Epithelial cell of proximal tubule (primary cell): ENCODE data around the gene CLEC18A. TPM values are rescaled to one million over a fixed set of nuclear protein-coding genes. Genes with fewer than 3 reads are reported as not detected.
"Not testable (repeated sequence)": the region's sequence is repeated elsewhere in the genome, so short reads cannot be mapped to it uniquely, and the experiment has no call there.

Experiments
- DNase-seq: peaks from one replicate; pipeline ENCODE4 v3.0.0-alpha.2; 2011; ENCODE audit warnings: low read depth
- H3K4me3 ChIP-seq: 2 replicates; pipeline ENCODE4 v1.5.1; 2011; ENCODE audit warnings: low read depth, mild to moderate bottlenecking, low read length
- total RNA-seq: library from RNA; depleted of rRNA; stranded (reverse); fragments of >200 nt; gene quantifications from 2 replicates; pipeline ENCODE4 v1.2.3, GENCODE V29; 2015
- TF ChIP-seq, protein P1 (sequence below): conservative IDR thresholded peaks from 2 replicates; pipeline ENCODE4 v1.5.1; 2012; ENCODE audit warnings: low read depth, mild to moderate bottlenecking, low read length

The CLEC18A gene
- total RNA-seq, 1 donor from 2014 or later, result 0.58 TPM

GRCh38 chr16:69940676-69941075 is 10.5 kb upstream of the CLEC18A start:
- DNase-seq, result no peak
- TF ChIP-seq, protein P1, sequence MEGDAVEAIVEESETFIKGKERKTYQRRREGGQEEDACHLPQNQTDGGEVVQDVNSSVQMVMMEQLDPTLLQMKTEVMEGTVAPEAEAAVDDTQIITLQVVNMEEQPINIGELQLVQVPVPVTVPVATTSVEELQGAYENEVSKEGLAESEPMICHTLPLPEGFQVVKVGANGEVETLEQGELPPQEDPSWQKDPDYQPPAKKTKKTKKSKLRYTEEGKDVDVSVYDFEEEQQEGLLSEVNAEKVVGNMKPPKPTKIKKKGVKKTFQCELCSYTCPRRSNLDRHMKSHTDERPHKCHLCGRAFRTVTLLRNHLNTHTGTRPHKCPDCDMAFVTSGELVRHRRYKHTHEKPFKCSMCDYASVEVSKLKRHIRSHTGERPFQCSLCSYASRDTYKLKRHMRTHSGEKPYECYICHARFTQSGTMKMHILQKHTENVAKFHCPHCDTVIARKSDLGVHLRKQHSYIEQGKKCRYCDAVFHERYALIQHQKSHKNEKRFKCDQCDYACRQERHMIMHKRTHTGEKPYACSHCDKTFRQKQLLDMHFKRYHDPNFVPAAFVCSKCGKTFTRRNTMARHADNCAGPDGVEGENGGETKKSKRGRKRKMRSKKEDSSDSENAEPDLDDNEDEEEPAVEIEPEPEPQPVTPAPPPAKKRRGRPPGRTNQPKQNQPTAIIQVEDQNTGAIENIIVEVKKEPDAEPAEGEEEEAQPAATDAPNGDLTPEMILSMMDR, result no peak
- H3K4me3 ChIP-seq, result no peak overlapping the region

DNA sequence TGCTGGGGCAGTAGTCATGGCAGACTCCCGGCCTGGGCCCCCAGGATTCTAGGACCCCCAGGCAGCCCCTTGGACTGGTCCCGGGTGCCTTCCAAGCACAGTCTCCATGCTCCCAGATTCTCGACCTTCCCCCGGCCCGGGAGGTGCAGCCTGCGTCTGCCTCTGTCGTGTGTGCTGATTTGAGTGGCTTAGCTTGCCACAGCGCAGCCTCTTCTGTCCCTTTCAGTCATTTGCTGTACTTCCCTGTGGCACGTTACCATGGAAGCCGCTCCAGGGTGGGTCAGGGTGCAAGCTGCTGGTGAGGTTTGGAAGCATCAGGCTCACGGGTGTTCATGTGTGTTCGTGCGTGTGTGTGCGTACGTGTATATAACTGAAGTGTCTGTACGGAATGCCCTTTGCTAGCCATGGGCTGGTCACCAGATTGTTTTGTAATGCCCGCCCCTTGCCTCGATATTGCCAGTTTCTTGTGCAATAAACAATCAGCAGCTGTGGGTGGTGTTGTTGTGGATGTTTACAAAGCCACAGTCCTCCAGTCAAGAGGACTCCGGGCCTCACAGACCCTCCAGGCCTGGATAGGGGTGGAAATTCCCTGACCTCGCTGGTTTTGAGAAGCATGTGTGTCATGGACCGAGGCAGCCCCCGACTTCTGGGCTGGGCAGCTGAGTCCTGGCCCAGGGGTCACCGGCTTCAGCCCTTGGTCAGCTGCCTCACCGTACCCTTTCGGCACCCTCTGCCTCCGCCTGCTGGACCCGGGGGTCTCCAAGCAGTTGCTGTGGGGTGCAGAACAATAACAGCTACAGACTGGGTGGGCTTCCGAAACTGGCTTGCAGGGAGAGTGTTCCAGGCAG is 9.7 kb upstream of the CLEC18A start:
- DNase-seq, result no peak
- TF ChIP-seq, protein P1, result no peak
- H3K4me3 ChIP-seq, result no peak overlapping the region

GRCh38 chr16:69942099-69942491 is 9.0 kb upstream of the CLEC18A start:
- no peak for DNase-seq
- H3K4me3 ChIP-seq, result no peak overlapping the region
- TF ChIP-seq, protein P1, result no peak

- H3K4me3 ChIP-seq, result no peak overlapping the region
- no peak for DNase-seq
- TF ChIP-seq, protein P1, result no peak
These were observed 8.4 kb upstream of the CLEC18A start for GRCh38 chr16:69942627-69943170.

GRCh38 chr16:69943241-69944036 is 7.7 kb upstream of the CLEC18A start:
- H3K4me3 ChIP-seq, DNase-seq: not testable (repeated sequence)

DNA sequence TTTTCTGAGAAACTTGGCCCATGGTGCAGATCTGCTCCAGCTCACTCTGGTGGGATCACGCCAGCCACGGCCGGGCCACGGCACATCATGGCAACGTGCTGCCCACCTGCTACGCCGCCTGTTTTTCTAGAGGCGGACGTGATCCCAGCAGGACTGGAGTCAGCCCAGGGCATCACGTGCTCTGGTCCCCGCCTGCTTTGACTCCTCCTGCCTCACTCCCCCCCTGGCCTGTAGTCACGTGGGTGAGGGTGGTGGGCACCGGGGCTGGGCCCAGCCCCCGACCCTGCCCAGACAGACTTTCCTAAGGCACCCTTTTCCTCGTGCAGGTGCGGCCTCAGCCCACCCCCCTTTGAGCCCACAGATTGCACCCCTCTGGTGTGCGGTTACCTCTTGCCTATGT is 723 bp upstream of the CLEC18A start:
- not testable (repeated sequence) for H3K4me3 ChIP-seq, DNase-seq

DNA sequence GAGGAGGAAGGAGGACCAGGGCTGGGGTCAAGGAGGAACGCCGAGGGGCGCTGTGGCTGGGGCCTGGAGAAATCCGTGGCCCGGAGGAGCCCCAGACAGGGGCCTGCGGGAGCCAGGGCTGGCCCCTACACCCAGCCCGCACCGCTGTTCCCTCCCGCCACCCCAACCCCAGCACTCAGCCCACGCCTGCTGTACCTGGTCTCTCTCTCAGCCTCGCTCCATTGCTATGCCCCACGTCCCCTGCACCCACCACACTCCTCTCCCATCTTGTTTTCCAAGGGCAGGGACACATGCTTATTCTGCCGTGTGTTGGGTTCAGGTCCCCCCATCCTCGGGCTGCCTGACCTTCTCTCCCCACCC is 518 bp downstream of the CLEC18A start:
- DNase-seq, H3K4me3 ChIP-seq: not testable (repeated sequence)

DNA sequence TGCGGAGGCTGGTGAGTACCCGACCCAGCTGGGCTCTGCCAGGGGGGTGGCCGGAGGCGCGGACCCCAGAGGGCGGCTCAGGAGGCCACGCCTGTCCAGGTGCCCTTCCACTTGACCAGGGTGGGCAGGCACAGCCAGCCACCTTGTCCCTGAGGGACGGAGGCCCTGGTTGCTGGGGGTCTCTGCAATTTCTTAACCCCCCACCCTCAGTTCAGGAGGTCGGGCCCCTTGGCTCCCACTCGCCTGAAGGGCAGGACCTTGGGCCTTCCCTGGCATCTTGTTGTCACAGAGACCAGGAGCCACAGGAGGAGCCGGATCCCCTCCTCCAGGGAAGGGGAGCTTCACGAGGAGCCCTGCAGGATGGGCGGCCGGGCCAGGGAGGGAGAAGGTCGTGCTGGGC is 982 bp downstream of the CLEC18A start:
- not testable (repeated sequence) for DNase-seq, H3K4me3 ChIP-seq

- not testable (repeated sequence) for H3K4me3 ChIP-seq, DNase-seq
These were observed 1.6 kb downstream of the CLEC18A start for GRCh38 chr16:69952572-69953355.

DNA sequence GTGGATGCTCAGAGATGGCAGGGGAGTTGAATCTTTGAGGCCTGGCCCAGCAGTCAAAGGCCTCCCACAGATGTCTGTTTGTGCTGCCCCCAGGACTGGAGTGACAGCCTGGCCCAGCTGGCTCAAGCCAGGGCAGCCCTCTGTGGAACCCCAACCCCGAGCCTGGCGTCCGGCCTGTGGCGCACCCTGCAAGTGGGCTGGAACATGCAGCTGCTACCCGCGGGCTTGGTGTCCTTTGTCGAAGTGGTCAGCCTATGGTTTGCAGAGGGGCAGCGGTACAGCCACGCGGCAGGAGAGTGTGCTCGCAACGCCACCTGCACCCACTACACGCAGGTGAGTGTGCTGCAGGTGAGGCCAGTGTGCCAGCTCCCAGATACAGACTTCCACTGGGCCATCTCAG is 3.1 kb downstream of the CLEC18A start:
- DNase-seq, H3K4me3 ChIP-seq: not testable (repeated sequence)

GRCh38 chr16:69963312-69963711 is 12.2 kb downstream of the CLEC18A start:
- DNase-seq, H3K4me3 ChIP-seq: not testable (repeated sequence)

GRCh38 chr16:69964960-69965660 is 14.0 kb downstream of the CLEC18A start:
- not testable (repeated sequence) for DNase-seq, H3K4me3 ChIP-seq

DNA sequence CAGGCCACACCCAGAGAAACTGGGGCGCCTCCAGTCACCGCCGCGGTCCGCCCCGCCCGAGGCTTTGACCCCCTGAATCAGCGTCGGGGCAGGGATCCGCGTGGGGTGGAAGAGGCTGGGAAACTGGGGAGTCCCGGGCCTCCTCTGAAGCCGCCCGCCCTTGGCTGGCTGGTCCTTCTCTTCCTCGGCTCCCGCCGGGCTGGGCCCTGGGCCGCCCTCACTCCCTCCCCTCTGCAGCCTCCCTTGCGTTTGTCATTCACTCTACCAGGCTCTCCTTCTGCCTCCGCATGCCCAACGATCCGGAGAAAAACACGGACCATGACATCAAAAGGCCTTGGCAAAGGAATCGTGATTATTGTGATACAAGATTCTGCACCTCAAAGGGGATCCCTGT is 14.5 kb downstream of the CLEC18A start:
- H3K4me3 ChIP-seq, DNase-seq: not testable (repeated sequence)
